ENCODE results near the gene RNASE2.
"Not testable (repeated sequence)": the region's sequence is repeated elsewhere in the genome, so short reads cannot be mapped to it uniquely, and the experiment has no call there.

Gene RNASE2

GRCh38 chr14:20954736-20955537 lies at the start of gene RNASE2:
Gene RNASE2 (plus strand): TSS chr14:20955487. CDS start chr14:20955772, 285 bp downstream.
- DNase-seq (ENCODE audit: low read depth), result not testable (repeated sequence)

GRCh38 chr14:20905676-20906075 lies 49.6 kb upstream of the RNASE2 start:
- DNase-seq (ENCODE audit: low read depth), result no peak

- DNase-seq (ENCODE audit: low read depth), result no peak
These were observed 48.1 kb upstream of the RNASE2 start for GRCh38 chr14:20907214-20907613.

GRCh38 chr14:20910822-20911221 lies 44.5 kb upstream of the RNASE2 start:
- DNase-seq (ENCODE audit: low read depth), result not testable (repeated sequence)

GRCh38 chr14:20919038-20919756 lies 36.1 kb upstream of the RNASE2 start:
- not testable (repeated sequence) for DNase-seq (ENCODE audit: low read depth)

- not testable (repeated sequence) for DNase-seq (ENCODE audit: low read depth)
These were observed 31.5 kb upstream of the RNASE2 start for GRCh38 chr14:20923766-20924297.

GRCh38 chr14:20934148-20934762 lies 21.0 kb upstream of the RNASE2 start:
- no peak for DNase-seq (ENCODE audit: low read depth)

- no peak for DNase-seq (ENCODE audit: low read depth)
These were observed 19.8 kb upstream of the RNASE2 start for GRCh38 chr14:20935303-20935984.

- not testable (repeated sequence) for DNase-seq (ENCODE audit: low read depth)
These were observed 10.1 kb upstream of the RNASE2 start for GRCh38 chr14:20945146-20945545.

GRCh38 chr14:20946707-20947106 lies 8.6 kb upstream of the RNASE2 start:
- DNase-seq (ENCODE audit: low read depth), result not testable (repeated sequence)

- DNase-seq (ENCODE audit: low read depth), result not testable (repeated sequence)
These were observed 219 bp downstream of the RNASE2 start for GRCh38 chr14:20955538-20955873.

- DNase-seq (ENCODE audit: low read depth), result no peak
These were observed 1.2 kb downstream of the RNASE2 start for GRCh38 chr14:20956376-20956976.

- DNase-seq (ENCODE audit: low read depth), result not testable (repeated sequence)
These were observed 3.7 kb downstream of the RNASE2 start for GRCh38 chr14:20958946-20959345.

GRCh38 chr14:20969336-20969735 lies 14.0 kb downstream of the RNASE2 start:
- DNase-seq (ENCODE audit: low read depth), result no peak

- no peak for DNase-seq (ENCODE audit: low read depth)
These were observed 15.3 kb downstream of the RNASE2 start for GRCh38 chr14:20970647-20970982.

- no peak for DNase-seq (ENCODE audit: low read depth)
These were observed 15.9 kb downstream of the RNASE2 start for GRCh38 chr14:20970983-20971704.

- DNase-seq (ENCODE audit: low read depth), result no peak
These were observed 16.4 kb downstream of the RNASE2 start for GRCh38 chr14:20971705-20972021.

- DNase-seq (ENCODE audit: low read depth), result no peak
These were observed 18.2 kb downstream of the RNASE2 start for GRCh38 chr14:20973501-20973900.

GRCh38 chr14:20976291-20976690 lies 21.0 kb downstream of the RNASE2 start:
- no peak for DNase-seq (ENCODE audit: low read depth)

GRCh38 chr14:20978687-20979086 lies 23.4 kb downstream of the RNASE2 start:
- DNase-seq (ENCODE audit: low read depth), result no peak

- no peak for DNase-seq (ENCODE audit: low read depth)
These were observed 25.6 kb downstream of the RNASE2 start for GRCh38 chr14:20980906-20981305.

Data from non-pigmented ciliary epithelial cell (primary cell).